Kidney (tissue), 14 donors: ENCODE measurements around the gene DDX27. TPM values are rescaled to one million over a fixed set of nuclear protein-coding genes. Genes with fewer than 3 reads are reported as not detected.
A peak's percentile ranks its signal among the peaks of the same experiment; 100 is the strongest.

Experiments used
- DNase-seq, 5 donors: peaks; one replicate each; pipeline ENCODE4 v3.0.0-alpha.2; 2013 to 2020
- FAIRE-seq: peaks from 2 replicates; lab custom pipeline; 2012; peaks lifted over from hg19 to GRCh38; lab: Jason Lieb, UNC
- H3K27ac ChIP-seq, 2 donors: one replicate each; pipeline ENCODE4 v1.7.0; 2013; ENCODE audit warnings: low read depth in 2 of 2, low read length in 2 of 2, inconsistent platforms in 1 of 2
- H3K27me3 ChIP-seq: one replicate; pipeline ENCODE4 v1.7.1; 2013; ENCODE audit warnings: low read length, inconsistent platforms; ENCODE audit not compliant: control insufficient read depth, insufficient read depth
- H3K36me3 ChIP-seq, 3 donors: one replicate each; pipeline versions ENCODE4 v1.7.0 to v1.7.1; 2013; ENCODE audit warnings: low read length in 3 of 3, control low read depth in 1 of 3, inconsistent platforms in 1 of 3; ENCODE audit not compliant: insufficient read depth in 3 of 3, control insufficient read depth in 2 of 3
- H3K4me1 ChIP-seq, 3 donors: one replicate each; pipeline versions ENCODE4 v1.7.0 to v1.7.1; 2013; ENCODE audit warnings: low read length in 3 of 3, inconsistent platforms in 1 of 3, low read depth in 1 of 3; ENCODE audit not compliant: control insufficient read depth in 2 of 3, insufficient read depth in 2 of 3
- H3K4me3 ChIP-seq, 3 donors: one replicate each; pipeline versions ENCODE4 v1.7.0 to v1.8.1; 2013; ENCODE audit warnings: low read length in 3 of 3, control low read depth in 1 of 3, inconsistent platforms in 1 of 3
- H3K9ac ChIP-seq, 3 donors: one replicate each; pipeline versions ENCODE4 v1.7.0 to v1.7.1; 2013; ENCODE audit warnings: low read length in 3 of 3, control low read depth in 1 of 3, inconsistent platforms in 1 of 3
- H3K9me3 ChIP-seq, 3 donors: one replicate each; pipeline versions ENCODE4 v1.7.0 to v1.7.1; 2013; ENCODE audit warnings: low read length in 3 of 3, control low read depth in 1 of 3, inconsistent platforms in 1 of 3; ENCODE audit not compliant: control insufficient read depth in 2 of 3, insufficient read depth in 1 of 3
- intact Hi-C: fragments of 100-400 bp; cut with DNase I; formaldehyde crosslinking; loops from one replicate; pipeline ENCODE4 v1.11.1; 2022
- polyA plus RNA-seq: library from polyadenylated mRNA; stranded (reverse); fragments of 350-450 nt; fragmentation: Illumina TruSeq; extraction: RNeasy Lipid Tissue Mini Kit (QIAGEN cat#74804); gene quantifications from one replicate; pipeline ENCODE4 v1.2.3, GENCODE V29; 2014; ENCODE audit warnings: low read depth, low replicate concordance; ENCODE audit not compliant: insufficient read depth
- total RNA-seq: library from RNA; stranded (reverse); fragmentation: NEBNext Ultra II Directional; extraction: Animal tissue kit (Norgen Biotek cat#: 25700); gene quantifications from one replicate; pipeline ENCODE4 v1.2.1, GENCODE V29; 2021
- TF ChIP-seq, protein P1 (sequence below): IDR thresholded peaks from 3 replicates; pipeline ENCODE4 v1.5.1; 2012; ENCODE audit warnings: mild to moderate bottlenecking, moderate library complexity, borderline replicate concordance; ENCODE audit not compliant: insufficient read depth; ENCODE audit errors: extremely low read depth
- donor health status: control.
- donor health status: control.
- donor health status: control.
- donor health status: control.
- donor health status: control.
- donor health status: DM: yes; HTN: yes; CAD: no.
- donor health status: Normal renal cell carcinoma (clear cell type).

The DDX27 gene
- total and polyA plus RNA-seq, 2 donors from 2014 or later = 22.8 to 30.6 TPM

DNA sequence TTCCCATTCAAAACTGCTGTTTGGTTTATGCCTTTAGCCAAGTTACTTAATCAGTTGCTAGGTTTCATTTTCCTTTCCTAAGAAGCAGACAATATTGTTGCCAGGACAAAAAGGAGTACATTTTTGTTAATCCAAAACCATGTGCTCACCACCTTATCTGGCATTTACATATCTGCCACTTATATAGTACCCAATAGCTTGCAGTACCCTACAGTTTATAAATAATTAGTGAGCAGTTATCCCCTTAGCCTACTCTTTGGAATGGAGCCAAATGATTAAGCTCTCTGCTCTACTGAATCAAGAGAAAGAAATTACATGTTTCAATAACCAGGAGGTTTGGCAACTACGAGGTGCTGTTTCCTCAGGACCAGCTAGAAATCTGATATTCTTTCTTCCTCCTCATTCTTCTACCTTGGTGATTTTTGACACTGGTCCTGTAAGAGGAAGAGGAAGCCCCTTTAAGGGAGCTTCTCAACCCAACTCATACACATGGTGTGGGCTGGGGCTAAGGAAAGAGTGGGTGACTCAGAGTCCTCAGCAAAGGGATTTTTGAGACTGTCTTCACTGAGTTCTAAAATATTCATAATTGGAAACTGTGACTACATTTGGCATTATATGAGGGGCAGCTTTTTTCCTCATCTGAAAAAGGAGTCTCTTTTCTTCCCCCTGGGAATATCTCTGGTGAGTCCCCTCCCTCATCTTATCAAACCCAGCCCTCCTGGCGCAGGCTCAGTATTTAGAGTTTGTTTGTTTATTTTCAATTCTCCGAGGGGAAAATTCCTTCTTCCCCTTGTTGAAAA is 57.1 kb downstream of the DDX27 start:
- peak overlapping the region; percentile 97 to 98 for H3K27ac ChIP-seq
- peak in 2 of 5 donors; percentile 48 to 78 for DNase-seq
- TF ChIP-seq, protein P1, sequence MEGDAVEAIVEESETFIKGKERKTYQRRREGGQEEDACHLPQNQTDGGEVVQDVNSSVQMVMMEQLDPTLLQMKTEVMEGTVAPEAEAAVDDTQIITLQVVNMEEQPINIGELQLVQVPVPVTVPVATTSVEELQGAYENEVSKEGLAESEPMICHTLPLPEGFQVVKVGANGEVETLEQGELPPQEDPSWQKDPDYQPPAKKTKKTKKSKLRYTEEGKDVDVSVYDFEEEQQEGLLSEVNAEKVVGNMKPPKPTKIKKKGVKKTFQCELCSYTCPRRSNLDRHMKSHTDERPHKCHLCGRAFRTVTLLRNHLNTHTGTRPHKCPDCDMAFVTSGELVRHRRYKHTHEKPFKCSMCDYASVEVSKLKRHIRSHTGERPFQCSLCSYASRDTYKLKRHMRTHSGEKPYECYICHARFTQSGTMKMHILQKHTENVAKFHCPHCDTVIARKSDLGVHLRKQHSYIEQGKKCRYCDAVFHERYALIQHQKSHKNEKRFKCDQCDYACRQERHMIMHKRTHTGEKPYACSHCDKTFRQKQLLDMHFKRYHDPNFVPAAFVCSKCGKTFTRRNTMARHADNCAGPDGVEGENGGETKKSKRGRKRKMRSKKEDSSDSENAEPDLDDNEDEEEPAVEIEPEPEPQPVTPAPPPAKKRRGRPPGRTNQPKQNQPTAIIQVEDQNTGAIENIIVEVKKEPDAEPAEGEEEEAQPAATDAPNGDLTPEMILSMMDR = no peak
- H3K36me3 ChIP-seq = peaks cover 19 to 25% (median 24%) of the 10 kb centered on the region in 3 donors
- FAIRE-seq = no peak
- intact Hi-C loops = no loop called here
- peaks cover 0 to 24% (median 13%) of the 10 kb centered on the region in 3 donors for H3K4me1 ChIP-seq
- H3K4me3 ChIP-seq = peak overlapping the region; percentile 18 to 100 (median 84)
- peaks cover 4 to 10% (median 9%) of the 10 kb centered on the region in 3 donors for H3K9me3 ChIP-seq
- peak overlapping the region in 2 of 3 donors; percentile 32 to 82 for H3K9ac ChIP-seq
- no peaks in the 10 kb centered on the region for H3K27me3 ChIP-seq

DNA sequence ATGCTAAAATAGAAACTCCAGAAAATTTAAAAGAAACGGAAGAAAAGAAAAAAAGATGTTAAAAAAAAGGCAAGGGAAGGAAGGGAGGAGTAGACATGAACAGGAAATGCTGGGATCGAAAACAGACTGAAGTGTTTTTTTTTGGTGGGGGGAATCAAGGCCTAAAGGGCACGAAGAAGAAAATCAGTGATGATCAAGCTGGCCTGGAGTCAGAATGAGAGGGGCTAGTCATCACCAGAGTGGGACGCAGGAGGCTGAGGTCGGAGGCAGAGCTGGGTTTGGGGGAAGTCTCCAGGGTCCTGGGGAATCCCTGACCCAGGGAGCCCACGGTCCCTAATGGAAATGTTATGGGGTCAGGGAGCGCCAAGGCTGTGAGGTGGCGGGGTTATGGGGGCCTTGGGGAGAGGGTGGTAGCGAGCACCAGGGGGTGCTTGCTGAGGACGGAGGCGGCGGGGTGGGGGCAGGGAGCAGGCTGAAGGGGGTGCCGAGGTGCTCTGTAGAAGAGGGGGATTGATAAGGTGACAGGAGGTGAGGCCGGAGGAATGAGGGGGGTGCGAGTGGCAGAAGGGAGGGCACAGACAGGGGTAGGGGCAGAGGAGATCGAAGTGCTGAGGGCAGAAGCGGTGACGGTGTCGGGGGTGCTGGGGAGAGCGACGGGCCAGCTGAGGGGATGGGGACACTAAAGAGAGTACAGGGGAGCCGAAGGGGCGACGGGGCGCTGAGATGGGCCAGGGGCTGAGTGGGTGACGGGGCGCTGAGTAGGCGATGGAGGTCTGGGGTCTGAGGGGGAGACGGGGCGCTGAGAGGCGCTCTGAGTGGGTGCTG is 58.0 kb downstream of the DDX27 start:
- peak overlapping the region; percentile 97 to 98 for H3K27ac ChIP-seq
- peak overlapping the region; percentile 59 to 84 (median 82) for H3K9ac ChIP-seq
- FAIRE-seq (no peak), DNase-seq (peak in 3 of 5 donors; percentile 21 to 86 (median 79))
- no peaks in the 10 kb centered on the region for H3K27me3 ChIP-seq
- peaks cover 25 to 32% (median 29%) of the 10 kb centered on the region in 3 donors for H3K36me3 ChIP-seq
- peaks cover 0 to 24% (median 11%) of the 10 kb centered on the region in 3 donors for H3K4me1 ChIP-seq
- peak overlapping the region; percentile 76 to 100 (median 84) for H3K4me3 ChIP-seq
- intact Hi-C loops = no loop called here
- H3K9me3 ChIP-seq = peaks cover 4 to 14% (median 10%) of the 10 kb centered on the region in 3 donors
- TF ChIP-seq, protein P1 = no peak

DNA sequence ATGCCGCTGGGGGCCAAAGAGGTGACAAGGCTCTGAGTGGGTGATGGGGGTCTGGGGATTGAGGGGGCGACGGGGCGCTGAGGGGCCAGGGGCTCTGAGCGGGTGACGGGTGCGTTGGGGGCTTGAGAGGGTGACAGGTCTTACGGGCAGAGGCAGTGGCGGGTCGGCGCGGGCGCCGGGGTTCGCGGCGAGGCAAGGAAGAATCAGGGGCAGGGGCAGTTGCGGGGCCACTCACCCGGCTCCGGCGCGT is 58.5 kb downstream of the DDX27 start:
- TF ChIP-seq, protein P1 = no peak
- peak overlapping the region in 2 of 3 donors; percentile 82 to 84 for H3K9ac ChIP-seq
- H3K36me3 ChIP-seq = peaks cover 30 to 38% (median 30%) of the 10 kb centered on the region in 3 donors
- no peak for DNase-seq
- H3K9me3 ChIP-seq = peaks cover 4 to 18% (median 14%) of the 10 kb centered on the region in 3 donors
- peak overlapping the region; percentile 76 to 100 (median 84) for H3K4me3 ChIP-seq
- H3K27me3 ChIP-seq = no peaks in the 10 kb centered on the region
- no peak for FAIRE-seq
- peaks cover 0 to 24% (median 15%) of the 10 kb centered on the region in 3 donors for H3K4me1 ChIP-seq
- intact Hi-C loops = no loop called here
- peak overlapping the region; percentile 97 to 98 for H3K27ac ChIP-seq
